H1 (cell line): ENCODE measurements around the gene AK8. TPM values are rescaled to one million over a fixed set of nuclear protein-coding genes. Genes with fewer than 3 reads are reported as not detected.

ENCODE experiments used
- HDAC6 ChIP-seq: IDR thresholded peaks from one replicate; pipeline ENCODE4 v1.7.1; 2012; ENCODE audit warnings: low read depth, mild to moderate bottlenecking, inconsistent platforms, low read length, moderate library complexity
- polyA plus RNA-seq, 7 experiments: library from polyadenylated mRNA; depleted of rRNA in 3 of 7; stranded (reverse) in 5 of 7; unstranded in 2 of 7; fragments of >200 nt in 5 of 7; fragments of 200-250 nt in 2 of 7; gene quantifications; 1 replicate in 5 of 7; 2 replicates in 1 of 7; 4 replicates in 1 of 7; pipeline versions ENCODE4 v1.2.1 to v1.2.3, GENCODE V29; 2011 to 2013; ENCODE audit warnings: missing spikeins in 2 of 7, mixed read lengths in 2 of 7
- total RNA-seq: library from RNA; stranded (reverse); fragmentation: NEBNext Ultra II Directional; extraction: Animal tissue kit (Norgen Biotek cat#: 25700); gene quantifications from 2 replicates; pipeline ENCODE4 v1.2.1, GENCODE V29; 2021

The AK8 gene
- total and polyA plus RNA-seq, 2 of the 8 experiments (the other 6 are each of a cell fraction or from before 2014, with no cell fraction given) = 0.35 to 0.48 TPM

DNA sequence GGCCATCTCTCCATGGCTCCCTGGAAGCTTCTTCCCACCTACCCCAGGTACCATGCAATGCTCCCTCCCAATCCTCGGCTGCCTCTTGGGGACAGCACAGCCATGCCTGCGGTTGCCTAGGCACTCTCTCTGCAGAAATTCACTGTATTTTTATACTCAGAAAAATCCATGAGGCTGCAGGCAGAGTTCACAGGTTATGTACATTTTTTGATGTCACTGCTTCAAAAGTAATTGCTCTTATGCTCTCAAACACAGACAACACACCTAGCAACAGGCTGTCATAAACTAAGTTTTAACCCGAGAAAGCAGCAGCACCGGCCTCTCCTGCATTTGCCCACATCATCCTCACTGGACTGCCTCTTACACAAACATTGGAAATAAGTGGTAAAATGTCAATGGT, 102.4 kb downstream of the AK8 start (continued):
- no peak for TF ChIP-seq HDAC6
